Regular cardiac myocyte (primary cell): ENCODE measurements around the gene BRPF1. TPM values are rescaled to one million over a fixed set of nuclear protein-coding genes. Genes with fewer than 3 reads are reported as not detected.

Experiments used
- total RNA-seq: library from RNA; depleted of rRNA; stranded (reverse); fragments of >200 nt; gene quantifications from 2 replicates; pipeline ENCODE4 v1.2.3, GENCODE V29; 2014

The BRPF1 gene
- total RNA-seq = 11.6 and 19.0 TPM in 2 replicates

GRCh38 chr3:9731206-9732079, at the start of gene BRPF1:
Gene BRPF1, plus strand, starts transcription at chr3:9731735. Its CDS starts 2,406 bp downstream, at chr3:9734141.

GRCh38 chr3:9703736-9704346, 27.7 kb upstream of the BRPF1 start, which contains the start of gene CPNE9:
Gene CPNE9, plus strand, starts transcription at chr3:9703833. Its CDS starts 164 bp downstream, at chr3:9703997.

GRCh38 chr3:9749645-9750555, 18.4 kb downstream of the BRPF1 start, which contains the start of gene OGG1:
Gene OGG1, plus strand, starts transcription at chr3:9749952. Its CDS starts 335 bp downstream, at chr3:9750287.

GRCh38 chr3:9769426-9770275, 38.1 kb downstream of the BRPF1 start, which contains the start of gene CAMK1:
Gene CAMK1, minus strand, starts transcription at chr3:9769947. Its CDS starts 2,198 bp downstream, at chr3:9767749.

GRCh38 chr3:9792405-9793160, 61.0 kb downstream of the BRPF1 start, which contains the start of the genes ARPC4 and TADA3:
Gene ARPC4, plus strand, starts transcription at chr3:9793082. Its CDS starts 40 bp downstream, at chr3:9793122.
Gene TADA3, minus strand, starts transcription at chr3:9792473. Its CDS starts 1,007 bp downstream, at chr3:9791466.

Other genes with a start within 250 kb of the BRPF1 start
- gene LHFPL4, start 177.9 kb upstream of the BRPF1 start, total RNA-seq = not detected in 2 replicates
- 25.9 and 37.2 TPM in 2 replicates for gene MTMR14, start 82.2 kb upstream of the BRPF1 start, total RNA-seq
- 0.19 TPM in 1 of 2 replicates, not detected in the other for gene CPNE9, start 27.9 kb upstream of the BRPF1 start, total RNA-seq
- 13.2 and 15.9 TPM in 2 replicates for gene OGG1, start 18.2 kb downstream of the BRPF1 start, total RNA-seq
- gene CAMK1, start 38.2 kb downstream of the BRPF1 start, total RNA-seq = 34.4 and 49.1 TPM in 2 replicates
- gene TADA3, start 60.7 kb downstream of the BRPF1 start, total RNA-seq = 44.8 and 65.2 TPM in 2 replicates
- gene ARPC4, start 61.3 kb downstream of the BRPF1 start, total RNA-seq = 238 and 387 TPM in 2 replicates
- 8.4 and 12.7 TPM in 2 replicates for gene TTLL3, start 78.5 kb downstream of the BRPF1 start, total RNA-seq
- gene RPUSD3, start 112.3 kb downstream of the BRPF1 start, total RNA-seq = 22.8 and 28.0 TPM in 2 replicates
- gene CIDEC, start 148.5 kb downstream of the BRPF1 start, total RNA-seq = under 0.01 TPM in 1 of 2 replicates, not detected in the other
- 27.3 and 38.3 TPM in 2 replicates for gene JAGN1, start 158.9 kb downstream of the BRPF1 start, total RNA-seq
- 0.56 and 1.2 TPM in 2 replicates for gene IL17RE, start 171.1 kb downstream of the BRPF1 start, total RNA-seq
- gene IL17RC, start 185.4 kb downstream of the BRPF1 start, total RNA-seq = 24.5 and 27.6 TPM in 2 replicates
- gene CRELD1, start 202.1 kb downstream of the BRPF1 start, total RNA-seq = 23.6 and 77.0 TPM in 2 replicates
- 1.2 and 2.0 TPM in 2 replicates for gene PRRT3, start 220.7 kb downstream of the BRPF1 start, total RNA-seq